Esophagus (tissue), 2 donors: Measurements from ENCODE around the gene UBE2I. TPM values are rescaled to one million over a fixed set of nuclear protein-coding genes. Genes with fewer than 3 reads are reported as not detected.
"Not testable (repeated sequence)": the region's sequence is repeated elsewhere in the genome, so short reads cannot be mapped to it uniquely, and the experiment has no call there.

Source experiments
- H3K27ac ChIP-seq, 2 donors: one replicate each; pipeline ENCODE4 v1.5.1; 2013; ENCODE audit warnings: low read depth in 2 of 2, mild to moderate bottlenecking in 2 of 2, inconsistent platforms in 1 of 2, low read length in 1 of 2, moderate library complexity in 1 of 2
- H3K27me3 ChIP-seq, 2 donors: one replicate each; pipeline ENCODE4 v1.6.1; 2013; ENCODE audit warnings: low read length in 2 of 2, control low read depth in 1 of 2, mild to moderate bottlenecking in 1 of 2; ENCODE audit not compliant: insufficient read depth in 2 of 2, control insufficient read depth in 1 of 2
- H3K36me3 ChIP-seq, 2 donors: one replicate each; pipeline ENCODE4 v1.6.1; 2013; ENCODE audit warnings: low read length in 1 of 2; ENCODE audit not compliant: control insufficient read depth in 2 of 2, insufficient read depth in 2 of 2
- H3K4me1 ChIP-seq, 2 donors: one replicate each; pipeline ENCODE4 v1.6.1; 2013; ENCODE audit warnings: low read length in 1 of 2; ENCODE audit not compliant: control insufficient read depth in 2 of 2, insufficient read depth in 2 of 2
- H3K4me3 ChIP-seq, 2 donors: one replicate each; pipeline ENCODE4 v1.5.1; 2013; ENCODE audit warnings: low read length in 2 of 2, mild to moderate bottlenecking in 2 of 2, low read depth in 1 of 2, moderate library complexity in 1 of 2
- H3K9me3 ChIP-seq, 2 donors: one replicate each; pipeline ENCODE4 v1.6.1; 2013; ENCODE audit warnings: mild to moderate bottlenecking in 2 of 2, low read depth in 1 of 2, low read length in 1 of 2, moderate library complexity in 1 of 2; ENCODE audit not compliant: control insufficient read depth in 2 of 2, insufficient read depth in 1 of 2
- WGBS, 2 donors: extraction: QIAGEN DNeasy Blood & Tissue Kit; methylation state at CpG; one replicate each; pipeline ENCODE4 v1.1.7; 2013; 5-methylcytosine and 5-hydroxymethylcytosine counted together
- polyA plus RNA-seq, 2 donors: library from polyadenylated mRNA; stranded (reverse); fragments of 200-250 nt; gene quantifications; one replicate each; pipeline ENCODE4 v1.2.3, GENCODE V29; 2013
- donor health status: healthy with polysubstance abuse.
- donor health status: Bipolar disorder and iron deficiency.

Gene UBE2I
- polyA plus RNA-seq, 2 donors, result 35.4 to 56.9 TPM

DNA sequence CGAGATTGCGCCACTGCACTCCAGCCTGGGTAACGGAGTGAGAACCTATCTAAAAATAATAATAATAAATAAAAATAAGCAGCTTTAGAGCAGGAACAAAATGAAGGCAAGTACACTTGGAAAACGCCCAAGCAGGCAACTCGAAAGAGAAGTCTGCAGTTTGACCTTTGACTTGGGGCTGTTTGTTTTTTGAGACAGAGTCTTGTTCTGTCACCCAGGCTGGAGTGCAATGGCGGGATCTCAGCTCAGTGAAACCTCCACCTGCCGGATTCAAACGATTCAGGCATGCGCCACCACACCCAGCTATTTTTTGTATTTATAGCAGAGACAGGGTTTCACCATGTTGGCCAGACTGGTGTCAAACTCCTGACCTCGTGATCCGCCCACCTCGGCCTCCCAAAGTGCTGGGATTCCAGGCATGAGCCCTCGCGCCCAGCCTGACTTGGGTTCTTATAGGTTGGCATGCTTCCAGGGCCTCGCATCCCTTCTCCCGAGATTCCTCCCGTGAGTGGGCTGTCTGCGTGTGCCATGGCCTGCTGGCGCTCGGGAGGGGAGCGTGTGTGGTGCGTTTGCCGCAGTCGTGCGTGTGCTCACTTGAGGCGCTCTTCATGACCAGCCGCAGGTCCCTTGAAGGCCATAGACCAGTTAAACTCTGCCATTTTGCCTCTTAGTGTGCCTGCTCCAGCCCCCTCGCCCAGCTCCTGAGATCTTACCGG is 18.4 kb upstream of the UBE2I start:
- Histone ChIP-seq H3K36me3 (no peaks in the 10 kb centered on the region), H3K27me3 (peaks cover 0 to 15% of the 10 kb centered on the region in 2 donors)
- 47 to 51% methylated on average over 29 of the region's 29 CpGs for WGBS, 2 donors

DNA sequence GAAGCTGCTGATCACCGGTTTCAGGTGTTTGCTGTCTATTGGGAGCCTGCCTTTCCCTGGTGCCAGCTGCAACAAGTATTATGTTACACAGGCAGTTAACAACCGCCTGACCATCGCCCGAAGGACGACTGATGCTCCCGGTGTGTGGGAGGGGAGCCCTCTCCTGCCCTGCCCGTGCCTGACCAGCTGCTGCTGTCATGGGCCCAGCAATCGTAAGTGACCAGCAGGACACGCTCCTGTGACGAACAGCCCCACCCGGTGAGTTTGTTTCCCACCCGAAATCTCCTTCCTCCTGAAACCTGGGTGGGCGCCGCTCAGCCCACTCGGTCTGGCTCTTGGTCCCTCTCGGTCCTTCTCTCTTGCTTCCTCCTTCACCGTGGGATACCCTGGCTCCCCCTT is 17.9 kb upstream of the UBE2I start:
- WGBS, 2 donors, result 47 to 50% methylated on average over 17 of the region's 17 CpGs
- no peaks in the 10 kb centered on the region for H3K36me3 ChIP-seq
- no peak overlapping the region for H3K27ac ChIP-seq
- no peaks in the 10 kb centered on the region for H3K4me1 ChIP-seq
- H3K4me3 ChIP-seq, result no peak overlapping the region
- peaks cover 0 to 15% of the 10 kb centered on the region in 2 donors for H3K27me3 ChIP-seq
- H3K9me3 ChIP-seq, result no peaks in the 10 kb centered on the region

More for the DNA sequence above, 18.4 kb upstream of the UBE2I start:
- H3K4me1 ChIP-seq, result no peaks in the 10 kb centered on the region
- H3K27ac ChIP-seq, result no peak overlapping the region
- no peaks in the 10 kb centered on the region for H3K9me3 ChIP-seq
- no peak overlapping the region for H3K4me3 ChIP-seq

DNA sequence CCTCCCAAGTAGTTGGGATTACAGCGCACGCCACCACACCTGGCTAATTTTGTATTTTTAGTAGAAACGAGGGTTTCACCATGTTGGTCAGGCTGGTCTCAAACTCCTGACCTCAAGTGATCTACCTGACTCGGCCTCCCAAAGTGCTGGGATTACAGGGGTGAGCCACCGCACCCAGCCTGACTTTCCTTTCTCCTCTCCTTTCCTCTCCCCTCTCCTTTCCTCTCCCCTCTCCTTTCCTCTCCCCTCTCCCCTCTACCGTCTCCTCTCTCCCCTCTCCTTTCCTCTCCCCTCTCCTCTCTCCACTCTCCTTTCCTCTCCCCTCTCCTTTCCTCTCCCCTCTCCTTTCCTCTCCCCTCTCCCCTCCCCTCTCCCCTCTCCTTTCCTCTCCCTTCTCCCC is 17.2 kb upstream of the UBE2I start:
- H3K4me3 ChIP-seq, H3K9me3 ChIP-seq, H3K4me1 ChIP-seq, H3K27ac ChIP-seq, H3K36me3 ChIP-seq: not testable (repeated sequence)
- 74 to 82% methylated on average over 5 to 6 of the region's 6 CpGs for WGBS, 2 donors
- H3K27me3 ChIP-seq, result peaks cover 0 to 15% of the 10 kb centered on the region in 2 donors

DNA sequence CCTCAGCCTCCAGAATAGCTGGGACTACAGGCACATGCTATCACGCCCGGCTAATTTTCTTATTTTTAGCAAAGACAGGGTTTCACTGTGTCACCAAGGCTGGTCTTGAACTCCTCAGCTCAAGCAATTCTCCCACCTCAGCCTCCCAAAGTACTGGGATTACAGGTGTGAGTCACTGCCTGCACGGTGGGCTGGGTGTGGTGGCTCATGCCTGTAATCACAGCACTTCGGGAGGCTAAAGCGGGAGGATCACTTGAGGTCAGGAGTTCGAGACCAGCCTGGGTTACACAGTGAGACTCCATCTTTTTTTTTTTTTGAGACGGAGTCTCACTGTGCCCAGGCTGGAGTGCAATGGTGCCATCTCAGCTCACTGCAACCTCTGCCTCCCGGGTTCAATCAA is 16.6 kb upstream of the UBE2I start:
- H3K4me3 ChIP-seq, H3K9me3 ChIP-seq, H3K4me1 ChIP-seq, H3K27ac ChIP-seq, H3K36me3 ChIP-seq: not testable (repeated sequence)
- H3K27me3 ChIP-seq, result peaks cover 0 to 15% of the 10 kb centered on the region in 2 donors
- 75 to 76% methylated on average over 8 of the region's 8 CpGs for WGBS, 2 donors

DNA sequence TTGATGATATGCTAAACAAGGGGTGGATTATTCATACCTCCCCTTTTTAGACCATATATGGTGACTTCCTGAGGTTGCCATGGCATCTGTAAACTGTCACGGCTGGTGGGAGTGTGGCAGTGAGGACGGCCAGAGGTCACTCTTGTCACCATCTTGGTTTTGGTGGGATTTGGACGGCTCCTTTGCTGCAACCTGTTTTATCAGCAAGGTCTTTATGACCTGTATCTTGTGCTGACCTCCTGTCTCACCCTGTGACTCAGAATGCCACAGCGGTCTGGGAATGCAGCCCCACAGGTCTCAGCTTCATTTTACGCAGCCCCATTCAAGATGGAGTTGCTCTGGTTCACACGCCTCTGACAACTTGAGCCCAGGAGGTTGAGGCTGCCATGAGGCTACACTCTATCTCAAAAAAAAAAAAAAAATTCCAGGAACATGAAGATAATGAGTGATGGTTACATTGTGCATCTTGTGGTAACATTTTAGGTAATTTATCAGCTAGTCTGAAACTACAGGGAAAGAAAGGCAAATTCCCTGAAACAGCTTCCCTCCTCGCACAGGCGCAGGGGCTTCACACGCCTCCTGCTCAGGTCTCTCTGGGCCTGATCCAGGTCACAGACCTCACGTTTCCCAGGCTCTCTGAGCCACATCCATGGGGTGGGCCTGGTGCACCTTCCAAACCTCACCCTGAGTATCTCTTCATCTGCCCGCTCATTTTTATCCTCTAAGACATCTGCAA is 15.3 kb upstream of the UBE2I start:
- peaks cover 0 to 8% of the 10 kb centered on the region in 2 donors for H3K27me3 ChIP-seq
- H3K4me3 ChIP-seq, result no peak overlapping the region
- no peak overlapping the region for H3K27ac ChIP-seq
- H3K36me3 ChIP-seq, result no peaks in the 10 kb centered on the region
- H3K4me1 ChIP-seq, result peaks cover 0 to 2% of the 10 kb centered on the region in 2 donors
- H3K9me3 ChIP-seq, result no peaks in the 10 kb centered on the region
- 72 to 73% methylated on average over 11 of the region's 11 CpGs for WGBS, 2 donors

DNA sequence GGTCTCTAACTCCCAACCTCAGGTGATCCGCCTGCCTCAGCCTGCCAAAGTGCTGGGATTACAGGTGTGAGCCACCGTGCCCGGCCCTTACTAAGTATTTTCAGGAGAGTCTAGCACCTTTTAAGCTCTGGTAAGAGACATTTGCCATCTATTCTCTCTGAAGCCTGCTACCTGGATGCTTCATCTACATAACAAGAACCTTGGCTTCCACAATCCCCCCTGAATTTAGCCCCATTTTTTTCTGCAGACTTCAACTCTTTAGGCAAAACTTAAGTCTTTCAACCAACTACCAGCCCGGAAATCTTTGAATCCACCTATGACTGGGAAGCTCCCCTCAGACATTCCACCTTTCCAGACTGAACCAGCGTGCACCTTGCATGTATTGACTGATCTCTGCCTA is 14.0 kb upstream of the UBE2I start:
- Histone ChIP-seq H3K27ac (no peak overlapping the region), H3K27me3 (no peaks in the 10 kb centered on the region), H3K4me1 (peaks cover 0 to 2% of the 10 kb centered on the region in 2 donors), H3K4me3 (no peak overlapping the region), H3K9me3 (no peaks in the 10 kb centered on the region), H3K36me3 (no peaks in the 10 kb centered on the region)
- WGBS, 2 donors, result 41 to 56% methylated on average over 5 of the region's 5 CpGs

DNA sequence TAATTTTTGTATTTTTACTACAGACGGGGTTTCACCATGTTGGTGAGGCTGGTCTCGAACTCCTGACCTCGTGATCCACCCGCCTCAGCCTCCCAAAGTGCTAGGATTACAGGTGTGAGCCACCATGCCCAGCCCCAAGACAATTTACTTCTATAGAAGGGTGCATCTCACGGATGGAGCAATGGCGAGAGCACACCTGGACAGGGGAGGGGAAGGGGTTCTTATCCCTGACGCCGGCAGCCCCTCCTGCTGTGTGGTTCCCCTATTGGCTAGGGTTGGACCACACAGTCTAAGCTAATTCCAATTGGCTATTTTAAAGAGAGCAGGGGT is 12.8 kb upstream of the UBE2I start:
- Histone ChIP-seq H3K27ac (peak overlapping the region in 1 of 2 donors; percentile 27), H3K4me1 (peaks cover 0 to 12% of the 10 kb centered on the region in 2 donors)
- WGBS, 2 donors, result 78 to 83% methylated on average over 8 of the region's 8 CpGs
- H3K27me3 ChIP-seq, H3K4me3 ChIP-seq, H3K9me3 ChIP-seq, H3K36me3 ChIP-seq: not testable (repeated sequence)

DNA sequence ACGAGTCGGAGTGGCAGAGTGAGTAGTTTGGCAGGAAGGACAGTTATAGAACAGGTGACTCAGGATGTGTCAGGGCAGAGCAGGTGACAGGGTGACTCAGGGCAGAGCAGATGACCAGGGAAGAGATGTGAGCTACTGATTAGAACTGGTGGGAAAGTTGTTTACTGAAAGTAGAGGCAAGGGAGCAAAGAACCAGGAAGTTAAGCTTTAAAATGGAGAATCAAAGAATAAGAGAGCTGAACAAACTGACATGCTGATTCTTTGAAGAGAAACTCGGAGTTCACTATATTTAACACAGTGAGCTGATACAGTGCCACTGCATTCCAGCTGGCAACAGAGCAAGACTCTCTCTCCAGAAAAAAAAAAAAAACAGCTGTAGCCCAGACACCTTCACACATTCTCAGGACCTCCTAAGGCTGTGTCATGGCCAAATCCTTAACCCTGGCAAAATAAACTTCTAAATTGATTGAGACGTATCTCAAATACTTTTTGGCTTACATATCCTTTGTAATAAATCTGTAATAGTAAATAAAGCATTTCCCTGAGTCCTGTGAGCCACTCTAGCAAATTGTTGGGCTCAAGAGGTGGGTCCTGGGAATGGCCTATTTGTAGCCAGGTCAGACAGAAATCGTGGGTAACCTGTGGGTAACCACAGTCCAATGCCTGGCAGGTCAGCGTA is 12.3 kb upstream of the UBE2I start:
- no peaks in the 10 kb centered on the region for H3K27me3 ChIP-seq
- peaks cover 0 to 14% of the 10 kb centered on the region in 2 donors for H3K4me1 ChIP-seq
- WGBS, 2 donors, result 37 to 41% methylated on average over 6 of the region's 6 CpGs
- H3K27ac ChIP-seq, result peak overlapping the region; percentile 29 to 43
- H3K4me3 ChIP-seq, result no peak overlapping the region
- H3K36me3 ChIP-seq, result no peaks in the 10 kb centered on the region
- no peaks in the 10 kb centered on the region for H3K9me3 ChIP-seq

DNA sequence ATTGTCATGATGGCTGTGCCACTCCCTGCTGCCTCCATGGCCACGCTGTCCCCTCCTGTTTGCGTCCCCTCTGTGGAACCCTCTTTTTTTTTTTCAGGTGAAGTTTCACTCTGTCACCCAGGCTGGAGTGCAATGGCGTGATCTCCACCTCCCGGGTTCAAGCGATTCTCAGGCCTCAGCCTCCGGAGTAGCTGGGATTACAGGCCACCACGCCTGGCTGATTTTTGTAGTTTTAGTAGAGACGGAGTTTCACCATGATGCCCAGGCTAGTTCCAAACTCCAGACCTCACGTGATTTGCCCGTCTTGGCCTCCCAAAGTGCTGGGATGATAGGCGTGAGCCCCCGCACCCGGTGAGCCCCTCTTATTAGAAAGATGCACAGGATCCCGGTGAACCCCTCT is 11.0 kb upstream of the UBE2I start:
- Histone ChIP-seq H3K4me3 (no peak overlapping the region), H3K4me1 (peaks cover 2 to 16% of the 10 kb centered on the region in 2 donors), H3K27ac (no peak overlapping the region), H3K36me3 (no peaks in the 10 kb centered on the region), H3K27me3 (no peaks in the 10 kb centered on the region), H3K9me3 (no peaks in the 10 kb centered on the region)
- 93 to 96% methylated on average over 14 of the region's 14 CpGs for WGBS, 2 donors
